ENCODE results near the gene TOLLIP. TPM values are rescaled to one million over a fixed set of nuclear protein-coding genes. Genes with fewer than 3 reads are reported as not detected.

Gene TOLLIP
- total and polyA plus RNA-seq, 9 of the 15 experiments (the other 6 are each of a cell fraction or from before 2014, with no cell fraction given) = 0.23 to 22.8 (median 7.1) TPM

DNA sequence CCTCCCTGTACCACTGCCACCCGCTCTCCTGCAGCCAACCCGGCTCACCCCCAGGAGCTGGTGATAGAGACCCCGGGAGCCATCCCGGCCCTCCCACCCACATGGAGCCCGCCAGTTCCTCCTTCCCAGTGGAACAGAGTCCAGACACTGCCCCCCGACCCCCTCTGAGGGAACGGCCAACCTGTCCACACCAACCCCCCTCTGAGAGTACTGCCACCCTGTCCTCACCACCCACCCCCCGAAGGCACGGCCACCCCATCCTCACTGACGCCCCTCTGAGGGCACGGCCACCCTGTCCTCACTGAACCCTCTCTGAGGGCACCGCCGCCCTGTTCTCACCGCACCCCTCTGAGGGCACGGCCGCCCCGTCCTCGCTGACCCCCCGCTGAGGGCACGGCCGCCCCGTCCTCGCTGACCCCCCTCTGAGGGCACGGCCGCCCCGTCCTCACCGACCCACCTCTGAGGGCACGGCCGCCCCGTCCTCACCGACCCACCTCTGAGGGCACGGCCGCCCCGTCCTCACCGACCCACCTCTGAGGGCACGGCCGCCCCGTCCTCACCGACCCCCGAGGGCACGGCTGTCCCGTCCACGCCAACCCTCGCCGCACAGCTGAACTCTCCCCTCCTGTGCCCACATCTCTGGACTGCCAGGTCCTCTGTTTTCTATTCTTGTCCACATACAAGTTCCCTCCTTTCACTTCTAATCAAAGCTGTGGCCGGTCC is 18.0 kb downstream of the TOLLIP start:
- Histone ChIP-seq H3K9ac (ENCODE audit: insufficient read depth in 1 of 2, low read depth in 2 of 2, low read length in 2 of 2) (no peak overlapping the region), H3K36me3 (ENCODE audit: control insufficient read depth, insufficient read depth, low read length) (peaks cover 38% of the 10 kb centered on the region; the same call in 2 of the 3 replicates), H3K4me3 (no peak overlapping the region), H3K9me1 (ENCODE audit: control insufficient read depth, insufficient read depth, low read length) (no peaks in the 10 kb centered on the region), H2AFZ (ENCODE audit: low read depth, low read length) (no peak overlapping the region), H3K4me2 (ENCODE audit: insufficient read depth, low read length) (no peak overlapping the region), H3K4me1 (replicated peaks in 1 of 2; ENCODE audit: control insufficient read depth in 2 of 2, insufficient read depth in 2 of 2, low read length in 2 of 2) (peaks cover 0 to 5% of the 10 kb centered on the region in 2 experiments; a peak in 1 of 5 replicates), H4K20me1 (replicated peaks; ENCODE audit: control insufficient read depth, insufficient read depth, low read length) (no peaks in the 10 kb centered on the region), H3K27me3 (ENCODE audit: control insufficient read depth in 2 of 2, insufficient read depth in 2 of 2, low read length in 2 of 2) (no peaks in the 10 kb centered on the region), H3K27ac (ENCODE audit: extremely low read depth, low read depth, low read length) (no peak overlapping the region), H3K9me3 (replicated peaks; ENCODE audit: control insufficient read depth, insufficient read depth, low read depth, low read length) (peaks cover 2% of the 10 kb centered on the region; the same call in 1 of the 2 replicates), H3K79me2 (ENCODE audit: control insufficient read depth, insufficient read depth, low read length) (no peaks in the 10 kb centered on the region; the same call in 2 of the 3 replicates)
- ChIA-PET POLR2A (no interaction called here), CTCF (ENCODE audit: low intra/inter-chr PET ratio) (no interaction called here)
- BruUV-seq (replicated peaks) = no TSS peak
- intact Hi-C loops (cut with micrococcal nuclease) = no loop called here
- DNase-seq (ENCODE audit: extremely low read depth in 1 of 4, low spot score in 3 of 4) (no peak), ATAC-seq (no peak), FAIRE-seq (no peak)
- in situ Hi-C loops (cut with MboI) = no loop called here
- TF ChIP-seq ZNF316 (IDR thresholded peaks at IDR 0.05) (no peak), MCM7 (IDR thresholded peaks at IDR 0.05) (no peak), HMG20B (CRISPR knock-in tag; IDR thresholded peaks at IDR 0.05) (no peak), TEAD1 (CRISPR knock-in tag; IDR thresholded peaks at IDR 0.05) (no peak), POLR2AphosphoS5 (IDR thresholded peaks at IDR 0.05; ENCODE audit: control insufficient read depth, insufficient read depth, low read depth, low read length) (no peak), UBTF (IDR thresholded peaks at IDR 0.05; ENCODE audit: borderline replicate concordance in 1 of 2, low read depth in 2 of 2, low read length in 2 of 2) (no peak), ZNF12 (CRISPR knock-in tag; IDR thresholded peaks at IDR 0.05) (no peak), ZC3H11A (IDR thresholded peaks at IDR 0.05; ENCODE audit: low read depth, low read length) (no peak), MTA2 (IDR thresholded peaks at IDR 0.05; ENCODE audit: low read depth) (no peak), ZNF561 (CRISPR knock-in tag; conservative IDR thresholded peaks at IDR 0.05) (no peak), SMARCA5 (IDR thresholded peaks at IDR 0.05) (no peak), ZNF277 (CRISPR knock-in tag; IDR thresholded peaks at IDR 0.05; ENCODE audit: borderline replicate concordance) (no peak)
- TF ChIP-seq, protein P1, sequence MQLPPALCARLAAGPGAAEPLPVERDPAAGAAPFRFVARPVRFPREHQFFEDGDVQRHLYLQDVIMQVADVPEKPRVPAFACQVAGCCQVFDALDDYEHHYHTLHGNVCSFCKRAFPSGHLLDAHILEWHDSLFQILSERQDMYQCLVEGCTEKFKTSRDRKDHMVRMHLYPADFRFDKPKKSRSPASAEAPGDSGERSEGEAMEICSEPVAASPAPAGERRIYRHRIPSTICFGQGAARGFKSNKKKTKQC (CRISPR knock-in tag; IDR thresholded peaks at IDR 0.05) = no peak
- 97% methylated on average over 19 of the region's 46 CpGs for WGBS (ENCODE audit: insufficient coverage, low coverage, missing lambda C conversion rate)

All from K562 (cell line).